Measurements from ENCODE around the gene GINS2. TPM values are rescaled to one million over a fixed set of nuclear protein-coding genes. Genes with fewer than 3 reads are reported as not detected.

Gene GINS2
- total and polyA plus RNA-seq, 12 donors = 0.20 to 2.8 (median 0.72) TPM

DNA sequence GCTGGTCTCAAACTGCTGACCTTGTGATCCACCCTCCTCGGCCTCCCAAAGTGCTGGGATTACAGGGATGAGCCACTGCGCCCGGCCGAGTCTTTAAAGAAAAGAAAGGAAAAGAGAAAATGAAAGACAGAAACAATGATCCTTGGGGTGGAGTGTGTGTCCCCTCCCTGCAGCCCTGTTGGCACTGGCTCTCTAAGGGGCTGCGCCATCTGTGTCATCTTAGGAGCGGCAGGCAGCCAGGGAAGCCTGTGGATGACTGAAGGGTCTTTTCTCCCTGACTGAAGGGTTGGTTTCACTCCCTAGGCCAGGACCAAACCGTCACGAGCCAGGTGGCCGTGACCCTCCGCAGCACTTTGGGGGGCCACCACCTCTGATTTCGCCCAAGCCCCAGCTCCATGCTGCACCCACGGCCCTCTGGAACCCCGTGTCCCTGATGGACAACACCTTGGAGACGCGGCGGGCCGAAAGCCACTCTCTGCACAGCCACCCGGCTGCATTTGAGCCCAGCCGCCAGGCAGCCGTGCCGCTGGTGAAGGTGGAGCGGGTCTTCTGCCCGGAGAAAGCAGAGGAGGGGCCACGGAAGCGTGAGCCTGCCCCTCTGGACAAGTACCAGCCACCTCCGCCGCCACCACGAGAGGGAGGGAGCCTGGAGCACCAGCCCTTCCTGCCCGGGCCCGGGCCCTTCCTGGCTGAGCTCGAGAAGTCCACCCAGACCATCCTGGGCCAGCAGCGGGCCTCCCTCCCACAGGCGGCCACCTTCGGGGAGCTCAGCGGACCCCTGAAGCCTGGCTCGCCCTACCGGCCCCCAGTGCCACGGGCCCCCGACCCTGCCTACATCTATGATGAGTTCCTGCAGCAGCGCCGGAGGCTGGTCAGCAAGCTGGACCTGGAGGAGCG, 27.7 kb downstream of the GINS2 start:
- ATAC-seq = no peak

DNA sequence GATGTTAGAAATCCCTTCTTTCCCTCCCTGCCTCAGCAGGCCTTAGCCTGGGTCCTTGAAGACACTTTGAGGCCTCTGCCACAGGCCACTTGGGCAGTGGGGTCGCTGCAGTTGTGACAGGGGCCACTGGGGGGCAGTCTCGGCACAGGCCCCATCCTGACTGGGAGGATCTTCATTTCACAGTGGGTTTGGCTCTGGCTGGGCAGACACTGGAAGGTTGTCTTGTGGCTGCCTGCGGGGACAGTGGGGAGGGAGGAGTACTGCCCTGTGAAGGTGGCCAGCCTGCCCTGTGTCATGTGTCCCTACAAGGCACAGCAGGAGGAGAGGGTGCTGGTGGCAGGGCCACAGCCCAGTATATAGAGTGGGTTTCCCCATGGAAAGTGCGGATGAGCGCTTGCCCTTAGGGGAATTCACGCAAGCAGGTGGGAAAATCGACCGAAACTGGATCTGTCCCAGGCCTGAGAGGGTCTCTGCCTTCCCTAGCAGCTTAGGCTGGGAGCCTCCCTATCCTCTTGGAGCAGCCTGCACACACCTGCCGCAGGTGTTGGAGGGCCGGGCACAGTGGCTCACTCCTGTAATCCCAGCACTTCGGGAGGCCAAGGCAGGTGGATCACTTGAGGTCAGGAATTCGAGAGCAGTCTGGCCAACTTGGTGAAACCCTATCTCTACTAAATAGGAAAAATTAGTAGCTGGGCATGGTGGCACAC, 28.8 kb downstream of the GINS2 start:
- peak; percentile 81 to 95 (median 91) for TF ChIP-seq CTCF (IDR thresholded peaks at IDR 0.05)
- no peaks in the 10 kb centered on the region for H3K27me3 ChIP-seq
- no peaks in the 10 kb centered on the region for H3K9me3 ChIP-seq
- 70 to 72% methylated on average over 12 of the region's 12 CpGs for WGBS, 2 donors
- peak overlapping the region in 8 of 10 donors; percentile 15 to 63 (median 44) for H3K27ac ChIP-seq
- intact Hi-C loops (cut with DNase I) = loop anchor here in 6 of 10 donors (1.0 to 5.0 kb wide), 3 partner anchors 57 to 59 kb away; no protein-coding TSS in a partner anchor
- H3K4me1 ChIP-seq = peaks cover 0 to 23% (median 13%) of the 10 kb centered on the region in 9 donors
- H3K36me3 ChIP-seq = peaks cover 0 to 98% (median 67%) of the 10 kb centered on the region in 9 donors
- DNase-seq = peak; percentile 76 to 78
- H3K4me3 ChIP-seq = no peak overlapping the region
- peak; percentile 77 to 94 (median 83) for ATAC-seq

More for the DNA sequence above, 27.7 kb downstream of the GINS2 start:
- peaks cover 0 to 23% (median 13%) of the 10 kb centered on the region in 9 donors for H3K4me1 ChIP-seq
- no peak overlapping the region for H3K27ac ChIP-seq
- peaks cover 0 to 98% (median 74%) of the 10 kb centered on the region in 9 donors for H3K36me3 ChIP-seq
- WGBS, 2 donors = 94 to 96% methylated on average over 42 of the region's 42 CpGs
- no peak for TF ChIP-seq CTCF (IDR thresholded peaks at IDR 0.05)
- no peaks in the 10 kb centered on the region for H3K9me3 ChIP-seq
- H3K27me3 ChIP-seq = no peaks in the 10 kb centered on the region
- H3K4me3 ChIP-seq = no peak overlapping the region
- intact Hi-C loops (cut with DNase I) = loop anchor here in 3 of 10 donors (5.0 kb wide), 1 partner anchor 56 kb away; no protein-coding TSS in a partner anchor
- no peak for DNase-seq

GRCh38 chr16:85659336-85659735, 29.4 kb downstream of the GINS2 start:
- H3K9me3 ChIP-seq = no peaks in the 10 kb centered on the region
- intact Hi-C loops (cut with DNase I) = loop anchor here in 3 of 10 donors (1.0 to 5.0 kb wide), 3 partner anchors 58 to 59 kb away; no protein-coding TSS in a partner anchor
- DNase-seq (peak in 1 of 2 donors; percentile 3), ATAC-seq (peak in 3 of 8 donors; percentile 7 to 34 (median 28))
- TF ChIP-seq CTCF (IDR thresholded peaks at IDR 0.05) = no peak
- no peak overlapping the region for H3K4me3 ChIP-seq
- WGBS, 2 donors = 62 to 65% methylated on average over 8 of the region's 8 CpGs
- peaks cover 0 to 23% (median 13%) of the 10 kb centered on the region in 9 donors for H3K4me1 ChIP-seq
- H3K36me3 ChIP-seq = peaks cover 0 to 98% (median 61%) of the 10 kb centered on the region in 9 donors
- H3K27me3 ChIP-seq = no peaks in the 10 kb centered on the region
- H3K27ac ChIP-seq = peak overlapping the region in 8 of 10 donors; percentile 15 to 63 (median 38)
